GM21786 (cell line): ENCODE measurements around the gene PFN1.

Experiments used
- ATAC-seq: cut with Tn5 transposase; IDR thresholded peaks from one replicate; pipeline ENCODE4 v1.9.1; 2021; ENCODE audit not compliant: unreplicated experiment

PFN1 gene

GRCh38 chr17:4945944-4946280 lies 2.4 kb downstream of the PFN1 start:
- ATAC-seq: no peak

- no peak for ATAC-seq
Measured at GRCh38 chr17:4945176-4945943, 3.0 kb downstream of the PFN1 start.

- ATAC-seq: no peak
Measured at GRCh38 chr17:4944554-4945175, 3.7 kb downstream of the PFN1 start.

- ATAC-seq: no peak
Measured at GRCh38 chr17:4944163-4944553, 4.2 kb downstream of the PFN1 start.

- no peak for ATAC-seq
Measured at GRCh38 chr17:4942760-4943508, 5.4 kb downstream of the PFN1 start.

- no peak for ATAC-seq
Measured at GRCh38 chr17:4941319-4941610, 7.1 kb downstream of the PFN1 start.

GRCh38 chr17:4940555-4941318 lies 7.6 kb downstream of the PFN1 start:
- no peak for ATAC-seq

GRCh38 chr17:4939796-4940554 lies 8.4 kb downstream of the PFN1 start, which contains the start of the genes RNF167 and SLC25A11:
Gene RNF167, plus strand, starts transcription at chr17:4940268. Its CDS starts 642 bp downstream, at chr17:4940910.
Gene SLC25A11, minus strand, starts transcription at chr17:4940046. Its CDS starts 136 bp downstream, at chr17:4939910.
- ATAC-seq: peak; percentile 73

GRCh38 chr17:4939546-4939795 lies 8.9 kb downstream of the PFN1 start:
- peak; percentile 6 for ATAC-seq

GRCh38 chr17:4938688-4939545 lies 9.4 kb downstream of the PFN1 start:
- ATAC-seq: no peak

- no peak for ATAC-seq
Measured at GRCh38 chr17:4938069-4938491, 10.2 kb downstream of the PFN1 start.

- ATAC-seq: no peak
Measured at GRCh38 chr17:4937553-4937952, 10.8 kb downstream of the PFN1 start.

- ATAC-seq: no peak
Measured at GRCh38 chr17:4936436-4936835, 11.9 kb downstream of the PFN1 start.

- ATAC-seq: no peak
Measured at GRCh38 chr17:4935650-4936049, 12.7 kb downstream of the PFN1 start.

- ATAC-seq: no peak
Measured at GRCh38 chr17:4934173-4934979, 14.0 kb downstream of the PFN1 start.

- no peak for ATAC-seq
Measured at GRCh38 chr17:4933646-4934045, 14.7 kb downstream of the PFN1 start.

- no peak for ATAC-seq
Measured at GRCh38 chr17:4932756-4933155, 15.6 kb downstream of the PFN1 start.

- ATAC-seq: no peak
Measured at GRCh38 chr17:4931963-4932362, 16.4 kb downstream of the PFN1 start, which contains the start of gene GP1BA. Gene GP1BA, plus strand, starts transcription at chr17:4932277. Its CDS starts 328 bp downstream, at chr17:4932605.

- ATAC-seq: no peak
Measured at GRCh38 chr17:4928881-4929280, 19.4 kb downstream of the PFN1 start.
